ENCODE measurements around the gene GRHL3. TPM values are rescaled to one million over a fixed set of nuclear protein-coding genes. Genes with fewer than 3 reads are reported as not detected.

The GRHL3 gene
- total RNA-seq, 2 donors from 2014 or later: 0.14 to 0.19 TPM

DNA sequence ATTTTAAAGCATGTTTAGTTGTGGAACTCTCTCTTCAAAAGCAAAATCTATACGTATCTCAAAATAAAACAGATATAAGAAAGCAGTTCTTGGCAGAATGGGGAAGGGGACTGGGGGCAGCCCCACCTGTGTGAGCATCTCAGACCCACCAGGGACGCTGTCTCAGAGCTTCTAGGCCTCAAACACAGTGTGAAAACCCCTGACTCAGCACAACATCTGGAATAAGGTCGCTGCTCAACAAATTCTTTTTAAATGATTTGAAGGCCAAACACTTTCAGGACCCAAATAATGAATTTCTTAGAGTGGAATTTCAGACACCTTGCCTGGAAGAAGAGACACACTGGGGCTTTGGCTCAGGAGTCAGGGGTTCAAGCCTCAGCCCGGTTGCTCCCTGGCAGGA, 27.1 kb upstream of the GRHL3 start:
- DNase-seq (ENCODE audit: low spot score): no peak
- intact Hi-C loops (cut with DNase I): no loop called here

DNA sequence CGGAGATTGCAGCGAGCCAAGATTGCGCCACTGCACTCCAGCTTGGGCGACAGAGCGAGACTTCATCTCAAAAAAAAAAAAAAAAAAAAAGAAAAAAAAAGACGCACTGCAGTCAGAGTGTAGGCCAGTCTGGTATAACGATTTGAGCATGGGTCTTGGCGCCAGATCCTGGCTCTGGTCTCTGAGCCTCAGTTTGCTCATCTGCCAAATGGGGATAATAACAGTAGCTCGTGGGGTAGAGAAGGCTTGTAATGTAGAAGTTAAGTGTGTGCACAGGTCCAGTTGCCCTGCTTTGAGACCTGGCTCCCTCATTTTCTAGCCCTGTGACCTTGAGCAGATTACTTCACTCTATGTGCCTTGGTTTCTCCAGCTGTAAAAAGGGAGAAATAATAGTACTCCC, 26.3 kb upstream of the GRHL3 start:
- no peak for DNase-seq (ENCODE audit: low spot score)
- intact Hi-C loops (cut with DNase I): no loop called here

DNA sequence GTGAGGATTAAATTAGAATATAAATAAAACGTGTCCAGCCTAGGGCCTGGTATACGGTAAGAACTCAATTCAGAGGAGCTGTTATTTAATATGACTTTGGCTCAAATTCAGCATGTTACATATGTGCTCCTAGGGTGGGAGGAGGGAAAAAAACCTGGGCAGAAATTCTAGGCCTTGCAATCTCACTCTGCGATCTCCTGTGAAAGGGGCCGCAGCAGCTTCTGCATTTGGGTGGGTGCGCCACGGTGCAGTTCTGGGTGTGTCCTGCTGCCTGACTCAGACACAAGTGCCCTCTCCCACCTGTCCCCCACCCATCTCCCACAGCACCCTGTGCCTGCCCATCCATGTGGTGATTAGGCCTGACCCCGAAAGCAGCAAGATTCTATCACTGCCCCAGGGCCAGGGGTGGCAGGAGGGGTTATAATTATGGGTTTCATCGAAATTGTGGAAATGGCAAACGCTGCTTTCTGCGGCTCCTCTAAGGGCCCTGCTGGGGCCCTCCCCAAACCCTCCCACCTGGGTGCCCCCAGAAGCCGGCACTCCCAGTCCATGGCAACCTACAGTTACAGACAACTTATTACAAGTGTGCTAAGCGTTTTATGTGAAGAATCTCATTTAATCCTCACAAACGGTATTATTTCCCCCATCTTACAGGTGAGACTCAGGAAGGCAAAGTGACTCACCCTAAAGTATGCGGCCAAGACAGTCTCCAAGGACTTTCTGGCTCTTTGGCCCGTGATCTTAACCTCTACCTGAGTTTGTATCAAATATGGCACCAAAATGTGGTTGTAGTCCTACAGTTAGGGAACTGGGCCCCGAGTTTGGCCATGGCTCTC, 25.5 kb upstream of the GRHL3 start:
- intact Hi-C loops (cut with DNase I): no loop called here
- DNase-seq (ENCODE audit: low spot score): no peak

DNA sequence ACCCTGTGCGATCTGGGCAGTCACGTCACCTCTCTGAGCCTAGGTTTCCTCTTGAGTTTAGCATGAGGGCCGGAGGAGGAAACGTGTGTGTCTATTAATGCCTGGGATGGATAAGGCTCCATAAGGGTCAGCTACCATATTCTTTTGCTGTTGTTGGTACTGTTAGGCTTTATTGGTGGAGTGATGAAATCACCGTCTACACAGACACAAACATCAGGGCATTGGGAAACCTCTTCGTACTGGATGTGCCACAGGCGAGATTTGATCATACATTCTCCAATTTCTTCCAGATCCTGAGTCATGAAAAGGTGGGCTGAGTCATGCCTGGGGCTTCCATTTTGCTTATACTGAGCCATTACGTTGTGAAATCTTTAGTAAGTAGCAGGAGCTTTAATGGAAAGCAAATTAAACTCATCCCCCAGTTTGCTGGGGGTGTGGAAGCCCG, 24.9 kb upstream of the GRHL3 start:
- no peak for DNase-seq (ENCODE audit: low spot score)

DNA sequence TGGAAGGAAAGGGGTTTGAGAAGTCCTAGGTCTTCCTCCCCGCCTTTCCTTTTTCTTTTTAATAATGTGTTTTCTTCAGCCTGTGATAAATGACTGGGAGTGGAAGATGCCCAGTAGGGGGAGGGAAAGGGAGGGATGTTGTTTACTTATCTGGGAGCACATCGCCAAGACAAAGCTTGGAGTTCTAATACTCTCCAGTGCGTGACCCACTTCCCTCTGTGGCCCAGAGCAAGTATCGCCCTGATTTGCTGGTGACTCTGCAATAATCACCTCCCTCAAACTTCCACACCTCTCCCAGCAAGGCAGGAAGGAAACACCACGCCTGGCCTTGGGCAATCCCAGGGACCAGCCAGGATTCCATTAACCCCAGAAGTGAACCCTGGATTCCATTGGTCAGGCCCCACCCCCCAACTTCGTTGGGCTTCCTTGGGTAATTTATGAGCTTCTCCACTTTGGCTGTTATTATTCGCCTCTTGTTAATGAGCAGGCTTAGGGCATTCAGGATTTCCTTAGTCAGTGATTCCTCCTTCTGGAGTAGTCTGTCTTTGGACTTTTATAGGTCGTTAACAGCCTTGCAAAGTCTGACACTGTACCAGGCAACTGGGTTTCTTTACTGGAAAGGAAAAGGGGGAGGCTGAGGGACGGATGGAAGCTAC, 24.3 kb upstream of the GRHL3 start:
- DNase-seq (ENCODE audit: low spot score): peak; percentile 93
- intact Hi-C loops (cut with DNase I): no loop called here

More for the DNA sequence above, 24.9 kb upstream of the GRHL3 start:
- intact Hi-C loops (cut with DNase I): no loop called here

DNA sequence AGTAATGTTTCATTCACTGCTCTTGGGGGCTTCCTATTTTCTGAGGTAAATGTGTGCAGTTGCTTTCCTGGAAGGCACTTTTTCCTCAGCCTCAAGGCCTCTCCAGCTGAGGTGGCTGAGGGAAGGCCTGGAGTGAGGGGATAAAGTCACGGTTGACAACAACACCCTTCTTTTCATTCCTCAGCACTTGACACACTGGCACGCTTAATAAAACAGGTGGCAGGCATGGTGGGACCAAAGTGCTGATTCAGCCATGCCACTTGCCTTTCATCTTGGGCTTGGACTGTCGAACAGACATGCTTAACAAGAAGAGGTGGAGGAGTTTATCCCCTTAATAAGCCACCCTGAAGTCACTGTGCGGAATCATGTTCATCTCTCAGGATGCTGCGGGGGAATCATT, 23.6 kb upstream of the GRHL3 start:
- no peak for DNase-seq (ENCODE audit: low spot score)
- intact Hi-C loops (cut with DNase I): no loop called here

DNA sequence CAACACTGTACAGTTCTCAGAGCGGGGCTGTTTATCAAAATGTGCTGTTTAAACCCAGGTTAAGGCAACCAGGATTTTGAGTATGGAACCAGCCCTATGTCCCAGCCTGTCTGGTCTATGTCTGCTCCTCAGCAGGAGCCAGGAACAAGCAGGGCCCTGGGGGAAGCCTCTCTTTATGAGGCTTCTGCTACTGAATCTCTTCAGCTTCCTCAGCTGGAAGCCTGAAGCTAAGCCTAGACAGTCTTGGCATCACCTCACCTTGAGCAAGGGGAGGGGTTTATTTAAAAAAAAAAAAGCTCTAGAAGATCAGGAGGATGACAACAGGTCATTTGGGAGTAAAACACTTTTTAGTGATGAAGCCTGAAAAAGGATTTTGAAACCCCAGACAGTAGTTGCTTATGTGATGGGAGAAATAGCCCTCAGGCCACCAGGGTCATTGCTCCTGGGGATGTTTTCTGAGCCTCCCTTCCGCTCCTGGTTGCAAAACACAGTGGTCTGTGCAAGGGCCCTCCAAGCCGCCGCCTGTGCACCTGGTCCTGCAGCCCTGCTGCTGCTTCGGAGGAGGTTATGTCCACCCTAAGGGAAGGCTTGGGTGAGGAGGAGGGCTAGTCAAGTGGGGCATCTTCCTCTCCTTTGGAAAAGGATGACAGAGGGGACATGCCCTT, 21.8 kb upstream of the GRHL3 start:
- no peak for DNase-seq (ENCODE audit: low spot score)
- intact Hi-C loops (cut with DNase I): no loop called here

DNA sequence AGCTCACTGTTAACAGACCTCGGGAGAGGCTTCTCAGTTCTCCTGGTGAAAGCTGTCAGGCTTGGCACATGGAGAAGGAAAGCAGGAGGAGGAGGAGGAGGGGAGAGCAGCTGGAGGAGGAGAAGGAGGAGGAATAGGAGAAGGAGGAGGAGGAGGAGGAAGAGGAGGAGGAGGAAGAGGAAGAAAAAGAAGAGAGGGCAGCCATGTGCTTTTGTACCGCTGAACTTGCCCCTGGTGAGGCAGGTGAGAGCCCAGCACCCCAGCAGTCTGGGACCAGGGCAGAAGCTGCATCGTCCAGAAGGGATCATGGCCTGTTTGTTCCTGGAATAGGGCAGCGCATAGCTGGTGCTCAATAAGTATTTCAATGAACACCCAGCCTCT, 21.3 kb upstream of the GRHL3 start:
- no peak for DNase-seq (ENCODE audit: low spot score)
- intact Hi-C loops (cut with DNase I): no loop called here

DNA sequence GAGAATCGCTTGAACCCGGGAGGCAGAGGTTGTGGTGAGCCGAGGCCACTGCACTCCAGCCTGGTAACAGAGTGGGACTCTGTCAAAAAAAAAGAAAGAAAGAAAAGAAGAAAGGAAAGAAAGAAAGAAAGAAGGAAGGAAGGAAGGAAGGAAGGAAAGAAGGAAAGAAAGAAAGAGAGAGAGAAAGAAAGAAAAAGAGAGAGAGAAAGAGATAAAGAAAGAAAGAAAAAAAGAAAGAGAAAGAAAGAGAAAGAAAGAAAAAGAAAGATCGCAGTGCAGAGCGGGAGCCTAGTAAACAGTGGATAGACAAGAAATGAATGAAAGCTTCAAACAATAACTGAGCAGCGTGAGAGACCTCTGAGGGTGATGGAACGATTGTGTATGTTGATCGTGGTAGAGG, 20.6 kb upstream of the GRHL3 start:
- intact Hi-C loops (cut with DNase I): no loop called here

DNA sequence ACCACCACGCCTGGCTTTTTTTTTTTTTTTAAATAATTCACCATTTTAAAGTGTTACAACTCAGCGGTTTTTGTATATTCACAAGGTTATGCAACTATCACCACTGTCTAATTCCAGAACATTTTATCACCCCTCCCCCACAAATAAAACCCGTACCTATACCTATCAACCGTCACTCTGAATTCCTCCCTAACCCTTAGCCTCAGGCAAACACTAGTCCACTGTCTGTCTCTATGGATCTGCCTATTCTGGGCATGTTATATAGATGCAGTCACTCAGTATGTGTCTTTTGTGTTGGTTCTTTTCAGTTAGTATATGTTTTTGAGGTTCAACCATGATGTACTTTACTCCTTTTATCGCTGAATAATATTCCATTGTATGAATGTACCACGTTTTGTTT, 19.3 kb upstream of the GRHL3 start:
- DNase-seq (ENCODE audit: low spot score): no peak
- intact Hi-C loops (cut with DNase I): no loop called here

More for the DNA sequence above, 20.6 kb upstream of the GRHL3 start:
- no peak for DNase-seq (ENCODE audit: low spot score)

DNA sequence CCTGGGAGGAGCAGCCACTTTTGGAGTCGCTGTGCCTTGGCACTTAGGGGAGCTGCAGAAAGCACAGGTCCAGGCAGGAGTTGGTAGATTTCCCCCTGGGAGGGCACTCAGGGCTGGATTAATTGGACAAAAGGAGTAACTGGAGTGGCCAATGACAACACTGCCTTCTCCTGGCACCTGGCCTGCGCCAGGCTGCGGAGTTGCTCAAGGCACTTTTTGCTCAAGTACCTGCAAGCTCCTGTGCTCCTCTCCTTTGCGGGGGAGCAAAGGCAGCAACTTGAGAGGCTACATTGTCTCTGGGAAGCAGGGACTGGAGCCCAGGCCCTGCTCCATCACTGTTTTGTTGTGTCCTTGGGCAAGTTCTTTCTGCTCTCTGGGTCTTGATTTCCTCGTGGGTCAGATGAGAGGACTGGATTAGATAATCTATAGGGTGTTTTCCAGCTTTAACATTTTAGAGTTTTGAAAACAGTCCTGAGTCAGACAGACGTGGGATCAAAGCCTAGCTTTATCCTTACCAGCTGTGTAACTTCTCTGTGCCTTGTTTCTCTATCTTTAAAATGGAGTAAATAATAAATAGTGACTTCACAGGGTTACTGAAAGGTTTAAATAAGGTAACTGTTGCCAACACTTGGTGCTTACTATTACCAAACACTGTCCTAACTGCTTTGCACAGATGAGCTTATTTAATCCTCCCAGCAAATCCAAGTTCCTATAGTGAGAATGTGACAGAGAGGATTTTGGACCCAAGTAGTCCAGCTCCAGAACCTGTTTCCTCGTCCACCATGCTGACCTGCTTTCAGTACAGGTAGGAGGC, 18.0 kb upstream of the GRHL3 start:
- intact Hi-C loops (cut with DNase I): no loop called here
- no peak for DNase-seq (ENCODE audit: low spot score)

DNA sequence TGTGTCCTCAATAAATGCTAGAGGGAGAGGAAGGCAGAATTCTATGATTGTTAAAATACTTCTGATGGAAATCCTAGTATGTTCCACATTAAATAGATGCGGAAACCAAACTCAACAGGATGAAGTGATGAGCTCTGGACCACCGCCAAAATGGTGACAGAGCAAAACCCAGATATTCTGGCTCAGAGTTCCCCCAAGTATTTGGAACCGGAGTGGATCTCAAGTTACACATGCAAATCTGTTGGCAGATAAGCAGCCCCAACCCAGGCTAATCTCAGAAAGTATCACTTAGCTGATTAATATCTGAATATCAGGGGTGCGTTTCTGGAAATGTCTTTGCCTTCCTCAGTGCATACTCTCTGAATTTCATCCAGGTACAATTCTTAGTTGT, 17.4 kb upstream of the GRHL3 start:
- intact Hi-C loops (cut with DNase I): no loop called here
- no peak for DNase-seq (ENCODE audit: low spot score)

DNA sequence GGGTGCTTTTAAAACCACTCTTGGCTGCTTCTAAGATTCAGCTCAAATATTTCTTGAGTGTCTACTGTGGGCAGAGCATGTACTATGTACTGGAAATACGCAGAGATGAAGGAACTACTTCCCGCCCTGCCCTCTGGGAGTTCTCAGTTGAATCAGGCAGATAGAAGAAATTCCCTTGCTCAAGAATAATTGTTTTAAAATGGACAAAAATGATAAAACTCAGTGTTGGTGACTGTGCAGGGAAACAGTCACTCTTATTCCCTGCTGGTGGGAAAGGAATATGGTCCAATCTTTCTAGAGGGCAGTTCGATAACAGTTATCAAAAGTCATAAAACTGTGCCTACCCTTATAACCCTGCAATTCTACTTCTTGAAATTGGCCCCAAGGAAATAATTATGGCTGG, 16.9 kb upstream of the GRHL3 start:
- intact Hi-C loops (cut with DNase I): no loop called here
- DNase-seq (ENCODE audit: low spot score): no peak

DNA sequence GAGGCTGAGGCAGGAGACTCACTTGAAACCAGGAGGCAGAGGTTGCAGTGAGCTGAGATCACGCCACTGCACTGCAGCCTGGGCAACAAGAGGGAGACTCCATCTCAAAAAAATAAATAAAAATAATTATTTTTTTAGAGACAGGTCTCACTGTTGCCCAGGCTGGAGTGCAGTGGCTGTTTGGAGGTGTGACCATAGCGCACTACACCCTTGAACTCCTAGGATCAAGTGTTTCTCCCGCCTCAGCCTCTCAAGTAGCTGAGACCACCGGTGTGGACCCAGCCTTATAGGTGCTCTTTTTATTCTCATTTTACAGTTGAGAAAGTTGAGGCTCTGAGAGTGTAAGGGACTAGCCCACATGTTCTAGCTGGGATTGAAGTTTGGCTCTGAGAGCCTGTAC, 15.6 kb upstream of the GRHL3 start:
- intact Hi-C loops (cut with DNase I): no loop called here
- DNase-seq (ENCODE audit: low spot score): no peak

DNA sequence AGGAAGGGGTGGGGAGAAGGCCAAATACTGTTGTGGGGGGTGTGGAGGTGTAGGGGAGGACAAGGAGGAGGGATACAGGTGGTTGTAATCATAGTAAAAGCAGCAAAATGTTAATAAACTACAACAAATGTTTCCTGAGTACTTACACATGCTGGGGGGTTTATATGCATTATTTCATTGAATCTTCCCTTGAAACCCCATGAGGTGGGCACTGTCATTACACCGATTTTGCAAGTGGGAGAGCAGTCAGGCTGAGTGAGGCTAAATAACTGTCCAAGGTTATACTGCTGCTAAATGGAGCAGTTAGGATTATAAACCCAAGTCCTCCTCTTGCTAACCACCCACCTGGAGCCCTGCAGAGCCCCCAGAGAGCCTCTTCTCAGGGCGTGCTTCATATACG, 14.4 kb upstream of the GRHL3 start:
- DNase-seq (ENCODE audit: low spot score): no peak
- intact Hi-C loops (cut with DNase I): no loop called here

DNA sequence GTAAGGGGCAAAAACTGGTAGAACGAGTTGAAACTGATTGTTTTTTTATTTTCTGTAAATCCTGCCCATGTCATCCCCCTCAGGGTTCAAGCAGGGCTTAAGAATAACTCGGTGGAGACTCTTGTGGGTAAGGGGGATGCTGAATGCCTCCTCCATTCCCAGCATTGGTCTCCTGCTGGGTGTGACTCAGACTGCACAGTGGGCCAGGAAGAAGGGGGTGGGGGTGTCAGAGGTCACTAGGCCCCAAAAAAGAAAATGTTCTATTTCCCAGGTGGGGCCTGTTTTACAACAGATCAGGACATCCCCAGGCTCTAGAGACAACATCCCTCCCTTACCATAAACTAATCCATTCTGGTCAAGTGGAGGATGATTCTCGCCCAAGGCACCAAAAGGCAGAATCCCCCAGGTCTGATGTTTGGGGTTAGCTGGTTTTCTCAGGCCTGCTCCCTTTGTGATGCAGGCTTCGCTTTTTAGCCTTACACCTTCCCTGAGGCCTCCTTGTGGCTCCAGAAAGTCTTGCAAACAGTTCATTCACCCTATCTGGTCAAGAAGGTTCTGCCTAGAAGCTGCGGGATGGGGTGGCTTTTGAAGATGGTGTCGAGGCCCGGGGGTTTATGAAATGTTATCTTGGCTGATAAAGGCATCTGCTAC, 10.7 kb upstream of the GRHL3 start:
- no peak for DNase-seq (ENCODE audit: low spot score)
- intact Hi-C loops (cut with DNase I): no loop called here

DNA sequence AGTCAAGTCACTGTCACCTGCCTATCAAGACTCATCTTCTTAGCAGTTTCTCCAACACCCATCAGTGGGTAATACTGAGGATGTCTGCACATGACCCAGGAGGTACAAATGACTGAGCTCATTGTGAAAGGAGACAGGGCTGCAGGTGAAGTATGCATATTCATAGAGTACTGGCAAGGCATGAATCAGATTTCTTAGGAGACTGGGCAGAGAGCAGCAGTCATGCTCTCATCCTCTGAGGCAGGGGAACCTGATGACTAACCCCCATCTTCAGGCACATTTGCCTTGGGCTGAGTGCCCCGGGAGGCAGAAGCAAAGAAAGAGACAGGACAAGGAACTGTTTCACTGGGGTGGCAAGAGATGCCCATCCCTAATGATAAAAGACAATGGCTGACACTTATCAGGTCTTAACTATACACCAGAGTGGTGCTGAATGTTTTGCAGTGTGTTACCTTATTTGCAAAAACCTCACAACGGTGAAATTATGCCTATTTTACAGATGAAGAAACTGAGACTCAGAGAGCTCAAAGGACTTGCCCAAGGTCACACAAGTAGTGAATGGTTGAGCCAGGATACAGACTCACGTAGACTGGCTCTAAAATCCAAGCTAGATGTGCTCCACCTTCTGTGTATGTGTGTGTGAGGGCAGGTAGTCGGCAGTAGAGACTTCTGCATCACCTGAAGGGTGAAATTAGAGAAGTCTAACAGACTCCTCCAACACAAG, 9.2 kb upstream of the GRHL3 start:
- no peak for DNase-seq (ENCODE audit: low spot score)
- intact Hi-C loops (cut with DNase I): no loop called here

DNA sequence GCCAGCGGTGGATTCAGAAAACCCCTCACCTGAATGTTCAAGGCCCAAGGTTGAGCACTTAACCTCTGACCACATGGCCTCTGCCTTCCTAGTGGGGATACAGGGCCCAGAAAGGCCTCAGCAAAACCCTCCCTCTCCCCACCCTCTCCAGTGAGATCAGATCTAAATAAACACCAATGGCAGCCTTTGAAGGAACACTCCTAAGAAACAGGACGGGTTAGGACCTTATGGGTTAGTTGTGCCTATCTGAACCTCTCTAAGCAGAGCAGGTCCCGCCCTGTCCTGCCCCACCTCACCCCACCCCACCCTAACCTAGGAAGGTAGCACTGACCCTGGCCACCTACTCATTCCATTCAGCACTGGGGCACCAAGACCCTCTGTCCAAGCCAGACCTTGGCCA, 7.9 kb upstream of the GRHL3 start:
- intact Hi-C loops (cut with DNase I): no loop called here

DNA sequence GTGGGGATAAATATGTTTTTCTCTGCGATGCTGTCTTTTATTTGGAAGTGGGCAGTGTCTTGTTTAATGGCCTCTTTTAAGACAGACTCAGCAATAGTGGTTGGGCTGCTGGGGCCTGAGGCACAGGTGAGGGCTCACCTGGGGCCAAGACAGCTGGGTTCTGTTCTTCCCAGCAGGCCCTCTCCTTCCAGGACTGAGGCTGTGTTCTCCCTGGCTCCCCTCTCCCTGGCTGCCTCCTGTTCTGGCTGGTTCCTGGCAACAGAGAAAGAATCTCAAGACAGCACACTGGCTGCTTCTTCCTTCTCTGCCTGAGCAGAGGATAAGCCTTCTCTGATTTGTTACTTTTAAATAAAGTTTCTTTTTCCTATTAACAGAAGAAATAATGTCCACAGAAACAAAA, 7.4 kb upstream of the GRHL3 start:
- intact Hi-C loops (cut with DNase I): no loop called here
- DNase-seq (ENCODE audit: low spot score): no peak

More for the DNA sequence above, 7.9 kb upstream of the GRHL3 start:
- no peak for DNase-seq (ENCODE audit: low spot score)

All from posterior vena cava (tissue), 2 donors.